MM.1S (cell line): ENCODE data around the gene KSR2.

Source experiments
- DNase-seq: peaks from one replicate; pipeline ENCODE4 v3.0.0-alpha.2; 2015
- H2AFZ ChIP-seq: fragments of 300-600 bp; sonication (generic); 2 replicates; pipeline ENCODE4 v1.6.0; 2016; ENCODE audit warnings: antibody characterized with exemption, low read length
- H3F3A ChIP-seq: fragments of 300-600 bp; sonication (generic); 2 replicates; pipeline ENCODE4 v1.6.1; 2016; ENCODE audit warnings: mild to moderate bottlenecking, antibody characterized with exemption, low read length, moderate library complexity, mixed read lengths; ENCODE audit not compliant: insufficient read depth
- H3K27ac ChIP-seq: fragments of 300-600 bp; sonication (generic); 2 replicates; pipeline ENCODE4 v1.5.1; 2016; ENCODE audit warnings: mild to moderate bottlenecking, low read length
- H3K27me3 ChIP-seq: fragments of 300-600 bp; sonication (generic); replicated peaks from 2 replicates; pipeline ENCODE4 v1.6.0; 2016; ENCODE audit warnings: low read length; ENCODE audit not compliant: insufficient read depth
- H3K36me3 ChIP-seq: fragments of 300-600 bp; sonication (generic); replicated peaks from 2 replicates; pipeline ENCODE4 v1.6.1; 2016; ENCODE audit warnings: mild to moderate bottlenecking, low read length, mixed read lengths; ENCODE audit not compliant: insufficient read depth
- H3K4me1 ChIP-seq: fragments of 300-600 bp; sonication (generic); 2 replicates; pipeline ENCODE4 v1.6.1; 2016; ENCODE audit warnings: low read length, mixed read lengths
- H3K4me2 ChIP-seq: fragments of 300-600 bp; sonication (generic); 2 replicates; pipeline ENCODE4 v1.6.0; 2016; ENCODE audit warnings: low read depth, low read length
- H3K4me3 ChIP-seq: fragments of 300-600 bp; sonication (generic); 2 replicates; pipeline ENCODE4 v1.5.1; 2016; ENCODE audit warnings: low read length, mixed read lengths
- H3K79me2 ChIP-seq: fragments of 300-600 bp; sonication (generic); 2 replicates; pipeline ENCODE4 v1.6.1; 2016; ENCODE audit warnings: mixed run types, low read length, mixed read lengths
- H3K9ac ChIP-seq: fragments of 300-600 bp; sonication (generic); 2 replicates; pipeline ENCODE4 v1.6.1; 2016; ENCODE audit warnings: low read length, mixed read lengths
- H3K9me2 ChIP-seq: fragments of 300-600 bp; sonication (generic); replicated peaks from 2 replicates; pipeline ENCODE4 v1.6.1; 2016; ENCODE audit warnings: mild to moderate bottlenecking, low read length, mixed read lengths; ENCODE audit not compliant: insufficient read depth
- H3K9me3 ChIP-seq: fragments of 300-600 bp; sonication (generic); replicated peaks from 2 replicates; pipeline ENCODE4 v1.6.1; 2016; ENCODE audit warnings: mild to moderate bottlenecking, low read length, mixed read lengths; ENCODE audit not compliant: insufficient read depth
- H4K20me1 ChIP-seq: fragments of 300-600 bp; sonication (generic); 2 replicates; pipeline ENCODE4 v1.6.1; 2016; ENCODE audit warnings: mild to moderate bottlenecking, low read length, moderate library complexity, mixed read lengths; ENCODE audit not compliant: insufficient read depth
- EZH2 ChIP-seq: fragments of 300-600 bp; sonication (generic); optimal IDR thresholded peaks from 2 replicates; pipeline ENCODE3; 2017; ENCODE audit warnings: low read depth, mild to moderate bottlenecking, antibody characterized with exemption, low read length, mixed read lengths
- EZH2phosphoT487 ChIP-seq: fragments of 300-600 bp; sonication (generic); IDR thresholded peaks from 2 replicates; pipeline ENCODE4 v1.6.1; 2018; ENCODE audit warnings: antibody characterized with exemption, low read length
- TF ChIP-seq, protein P1 (sequence below): fragments of 300-600 bp; sonication (generic); IDR thresholded peaks from 2 replicates; pipeline ENCODE4 v1.5.1; 2016; ENCODE audit warnings: antibody characterized with exemption, low read length, mixed read lengths

The KSR2 gene

DNA sequence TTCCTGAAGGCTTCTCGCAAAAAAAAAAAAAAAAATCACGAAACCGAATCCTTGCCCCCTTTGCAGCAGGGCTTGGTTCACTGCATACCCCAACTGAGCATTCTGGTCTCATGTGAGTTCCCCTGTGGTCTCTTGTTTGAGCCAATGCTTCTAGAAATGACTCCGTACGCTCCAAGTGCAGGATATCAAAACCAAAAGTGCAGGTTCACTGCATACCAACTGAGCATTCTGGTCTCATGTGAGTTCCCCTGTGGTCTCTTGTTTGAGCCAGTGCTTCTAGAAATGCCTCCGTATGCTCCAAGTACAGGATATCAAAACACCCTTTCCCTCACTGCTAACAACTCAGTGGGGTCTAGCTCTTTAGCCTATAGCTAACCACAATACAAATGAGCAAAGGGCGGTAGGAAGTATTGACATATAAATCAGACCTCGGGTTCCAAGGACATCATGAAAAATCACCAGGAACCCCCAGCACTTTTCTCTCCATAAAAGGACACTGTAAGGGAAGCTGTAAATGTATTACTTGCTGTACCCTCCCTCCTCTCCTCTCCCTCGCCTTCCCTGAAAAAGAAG is 401.1 kb downstream of the KSR2 start:
- Histone ChIP-seq H3K4me1 (no peaks in the 10 kb centered on the region), H3K9me2 (no peaks in the 10 kb centered on the region), H3K4me3 (no peak overlapping the region), H2AFZ (no peak overlapping the region), H3K9me3 (no peaks in the 10 kb centered on the region), H3K27me3 (no peaks in the 10 kb centered on the region; the same call in 1 of the 2 replicates), H3K36me3 (no peaks in the 10 kb centered on the region), H3K9ac (no peak overlapping the region), H3K4me2 (no peak overlapping the region), H3K27ac (no peak overlapping the region), H4K20me1 (no peaks in the 10 kb centered on the region), H3F3A (no peaks in the 10 kb centered on the region), H3K79me2 (no peaks in the 10 kb centered on the region)
- no peak for DNase-seq
- TF ChIP-seq EZH2 (no peak), EZH2phosphoT487 (no peak)
- TF ChIP-seq, protein P1, sequence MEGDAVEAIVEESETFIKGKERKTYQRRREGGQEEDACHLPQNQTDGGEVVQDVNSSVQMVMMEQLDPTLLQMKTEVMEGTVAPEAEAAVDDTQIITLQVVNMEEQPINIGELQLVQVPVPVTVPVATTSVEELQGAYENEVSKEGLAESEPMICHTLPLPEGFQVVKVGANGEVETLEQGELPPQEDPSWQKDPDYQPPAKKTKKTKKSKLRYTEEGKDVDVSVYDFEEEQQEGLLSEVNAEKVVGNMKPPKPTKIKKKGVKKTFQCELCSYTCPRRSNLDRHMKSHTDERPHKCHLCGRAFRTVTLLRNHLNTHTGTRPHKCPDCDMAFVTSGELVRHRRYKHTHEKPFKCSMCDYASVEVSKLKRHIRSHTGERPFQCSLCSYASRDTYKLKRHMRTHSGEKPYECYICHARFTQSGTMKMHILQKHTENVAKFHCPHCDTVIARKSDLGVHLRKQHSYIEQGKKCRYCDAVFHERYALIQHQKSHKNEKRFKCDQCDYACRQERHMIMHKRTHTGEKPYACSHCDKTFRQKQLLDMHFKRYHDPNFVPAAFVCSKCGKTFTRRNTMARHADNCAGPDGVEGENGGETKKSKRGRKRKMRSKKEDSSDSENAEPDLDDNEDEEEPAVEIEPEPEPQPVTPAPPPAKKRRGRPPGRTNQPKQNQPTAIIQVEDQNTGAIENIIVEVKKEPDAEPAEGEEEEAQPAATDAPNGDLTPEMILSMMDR: no peak

DNA sequence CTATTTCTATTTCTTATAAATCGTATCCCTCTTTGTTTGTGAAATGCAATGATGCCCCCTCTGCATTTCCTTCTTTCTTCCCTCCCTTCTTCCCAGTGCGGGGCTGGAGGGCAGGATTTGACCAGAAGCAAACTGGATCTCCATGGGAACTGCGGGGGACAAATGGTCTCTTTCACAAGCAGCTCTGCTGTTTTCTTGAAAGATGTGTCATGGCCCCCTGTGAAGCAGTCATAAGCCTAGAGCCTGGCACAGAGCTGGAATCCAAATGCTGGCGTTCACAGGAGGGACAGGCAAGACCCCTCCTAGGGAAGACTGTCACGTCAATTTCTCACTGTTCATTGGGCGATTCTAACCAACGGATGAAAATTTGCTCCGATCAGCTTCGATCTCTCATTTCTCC is 403.9 kb downstream of the KSR2 start:
- TF ChIP-seq EZH2: no peak
- TF ChIP-seq, protein P1: no peak
- no peak for TF ChIP-seq EZH2phosphoT487
- H3K9me2 ChIP-seq: no peaks in the 10 kb centered on the region
- no peak overlapping the region for H3K27ac ChIP-seq
- H3F3A ChIP-seq: no peaks in the 10 kb centered on the region
- H3K36me3 ChIP-seq: no peaks in the 10 kb centered on the region
- DNase-seq: no peak
- H3K79me2 ChIP-seq: no peaks in the 10 kb centered on the region
- no peaks in the 10 kb centered on the region for H4K20me1 ChIP-seq
- H3K9me3 ChIP-seq: no peaks in the 10 kb centered on the region
- no peak overlapping the region for H3K9ac ChIP-seq
- no peak overlapping the region for H3K4me2 ChIP-seq
- no peak overlapping the region for H2AFZ ChIP-seq
- H3K27me3 ChIP-seq: no peaks in the 10 kb centered on the region; the same call in 1 of the 2 replicates
- H3K4me3 ChIP-seq: no peak overlapping the region
- no peaks in the 10 kb centered on the region for H3K4me1 ChIP-seq

DNA sequence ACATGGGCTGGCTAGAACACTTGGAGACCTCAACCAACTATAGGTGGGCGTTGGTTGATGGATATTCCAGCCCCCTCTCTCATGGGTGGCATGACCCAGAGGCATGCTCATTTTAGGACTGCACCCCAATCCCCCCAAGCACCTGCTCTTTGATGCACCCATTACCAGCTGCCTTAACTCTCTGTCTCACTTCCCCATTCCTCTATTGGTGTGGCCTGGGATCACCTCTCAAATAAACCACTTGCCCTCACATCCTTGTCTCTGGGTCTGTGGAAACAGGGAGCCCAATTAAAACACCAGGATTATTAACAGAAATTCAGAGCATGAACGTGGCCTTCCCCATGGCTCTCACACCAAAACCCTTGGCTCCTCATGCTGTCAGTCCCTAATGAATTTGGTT is 405.1 kb downstream of the KSR2 start:
- no peak overlapping the region for H3K27ac ChIP-seq
- no peaks in the 10 kb centered on the region for H3F3A ChIP-seq
- H3K4me1 ChIP-seq: no peaks in the 10 kb centered on the region
- no peak overlapping the region for H3K9ac ChIP-seq
- DNase-seq: no peak
- H3K9me3 ChIP-seq: no peaks in the 10 kb centered on the region
- no peak overlapping the region for H3K4me2 ChIP-seq
- no peaks in the 10 kb centered on the region for H4K20me1 ChIP-seq
- H3K27me3 ChIP-seq: no peaks in the 10 kb centered on the region; the same call in 1 of the 2 replicates
- H3K9me2 ChIP-seq: no peaks in the 10 kb centered on the region
- H3K4me3 ChIP-seq: no peak overlapping the region
- no peaks in the 10 kb centered on the region for H3K79me2 ChIP-seq
- TF ChIP-seq, protein P1: no peak
- no peak for TF ChIP-seq EZH2phosphoT487
- no peak for TF ChIP-seq EZH2
- H2AFZ ChIP-seq: no peak overlapping the region
- no peaks in the 10 kb centered on the region for H3K36me3 ChIP-seq
